DOHH2 (cell line): Measurements from ENCODE around the gene PLXNC1.

Experiments used
- H3F3A ChIP-seq: fragments of 200-600 bp; sonication (generic), shearing (Covaris generic); 2 replicates; pipeline ENCODE4 v1.6.0; 2016; ENCODE audit warnings: antibody characterized with exemption, mild to moderate bottlenecking; ENCODE audit not compliant: control insufficient read depth, insufficient read depth
- H3K27ac ChIP-seq: fragments of 200-600 bp; sonication (generic); 2 replicates; pipeline ENCODE4 v1.5.1; 2014; ENCODE audit warnings: low read depth, mild to moderate bottlenecking, low read length, moderate library complexity
- H3K27me3 ChIP-seq: fragments of 200-600 bp; sonication (generic); 2 replicates; pipeline ENCODE4 v1.6.1; 2014; ENCODE audit warnings: mild to moderate bottlenecking, low read length, mixed read lengths; ENCODE audit not compliant: control insufficient read depth
- H3K36me3 ChIP-seq: fragments of 200-600 bp; sonication (generic); 2 replicates; pipeline ENCODE4 v1.6.1; 2014; ENCODE audit warnings: mild to moderate bottlenecking, low read length, moderate library complexity, mixed read lengths; ENCODE audit not compliant: control insufficient read depth
- H3K4me1 ChIP-seq: fragments of 200-600 bp; sonication (generic); 2 replicates; pipeline ENCODE4 v1.6.1; 2014; ENCODE audit warnings: mild to moderate bottlenecking, low read length, mixed read lengths; ENCODE audit not compliant: control insufficient read depth
- H3K4me2 ChIP-seq: fragments of 200-600 bp; sonication (generic); 2 replicates; pipeline ENCODE4 v1.6.0; 2014; ENCODE audit warnings: mild to moderate bottlenecking, low read length, moderate library complexity
- H3K4me3 ChIP-seq: fragments of 200-600 bp; sonication (generic); 2 replicates; pipeline ENCODE4 v1.5.1; 2014; ENCODE audit warnings: mild to moderate bottlenecking, low read length, mixed read lengths
- H3K79me2 ChIP-seq: fragments of 200-600 bp; sonication (generic); 2 replicates; pipeline ENCODE4 v1.6.1; 2014; ENCODE audit warnings: mild to moderate bottlenecking, low read length, mixed read lengths; ENCODE audit not compliant: control insufficient read depth
- H3K9me2 ChIP-seq: fragments of 200-600 bp; sonication (generic); replicated peaks from 2 replicates; pipeline ENCODE4 v1.6.1; 2014; ENCODE audit warnings: mild to moderate bottlenecking, low read length, mixed read lengths; ENCODE audit not compliant: control insufficient read depth
- H3K9me3 ChIP-seq: fragments of 200-600 bp; sonication (generic); 2 replicates; pipeline ENCODE4 v1.6.1; 2014; ENCODE audit warnings: antibody characterized with exemption, low read length, mixed read lengths; ENCODE audit not compliant: control insufficient read depth, insufficient read depth
- H4K20me1 ChIP-seq: fragments of 200-600 bp; sonication (generic); 2 replicates; pipeline ENCODE4 v1.6.0; 2014; ENCODE audit warnings: low read depth, mild to moderate bottlenecking, antibody characterized with exemption, low read length, moderate library complexity; ENCODE audit not compliant: control insufficient read depth, insufficient read depth
- CTCF ChIP-seq: fragments of 200-600 bp; sonication (generic); IDR thresholded peaks from one replicate; pipeline ENCODE4 v1.5.1; 2014; ENCODE audit warnings: antibody characterized with exemption, mild to moderate bottlenecking, low read depth, low read length; ENCODE audit not compliant: poor library complexity, severe bottlenecking
- EZH2phosphoT487 ChIP-seq: fragments of 200-600 bp; sonication (generic); IDR thresholded peaks from 2 replicates; pipeline ENCODE4 v1.6.1; 2017; ENCODE audit warnings: borderline replicate concordance, mild to moderate bottlenecking, antibody characterized with exemption, low read length, moderate library complexity, mixed read lengths

The PLXNC1 gene

GRCh38 chr12:94285943-94286582 lies 137.7 kb downstream of the PLXNC1 start:
- Histone ChIP-seq H3K9me3 (no peaks in the 10 kb centered on the region), H4K20me1 (no peaks in the 10 kb centered on the region), H3K4me3 (no peak overlapping the region), H3F3A (no peaks in the 10 kb centered on the region), H3K36me3 (no peaks in the 10 kb centered on the region), H3K27me3 (no peaks in the 10 kb centered on the region), H3K4me1 (peaks cover 9% of the 10 kb centered on the region), H3K79me2 (no peaks in the 10 kb centered on the region), H3K9me2 (no peaks in the 10 kb centered on the region), H3K4me2 (no peak overlapping the region), H3K27ac (no peak overlapping the region)
- TF ChIP-seq CTCF = no peak
- no peak for TF ChIP-seq EZH2phosphoT487

GRCh38 chr12:94286583-94287244 lies 138.3 kb downstream of the PLXNC1 start:
- Histone ChIP-seq H3K36me3 (no peaks in the 10 kb centered on the region), H4K20me1 (no peaks in the 10 kb centered on the region), H3K4me3 (no peak overlapping the region), H3K79me2 (no peaks in the 10 kb centered on the region), H3K27me3 (no peaks in the 10 kb centered on the region), H3K4me2 (no peak overlapping the region), H3K9me2 (no peaks in the 10 kb centered on the region), H3K4me1 (peaks cover 9% of the 10 kb centered on the region), H3K27ac (no peak overlapping the region), H3F3A (no peaks in the 10 kb centered on the region), H3K9me3 (no peaks in the 10 kb centered on the region)
- TF ChIP-seq EZH2phosphoT487 = no peak
- no peak for TF ChIP-seq CTCF

- Histone ChIP-seq H3K79me2 (no peaks in the 10 kb centered on the region), H3K9me2 (no peaks in the 10 kb centered on the region), H3K4me3 (no peak overlapping the region), H3K27ac (no peak overlapping the region), H3K4me2 (no peak overlapping the region), H3K4me1 (peaks cover 8% of the 10 kb centered on the region), H4K20me1 (no peaks in the 10 kb centered on the region), H3F3A (no peaks in the 10 kb centered on the region), H3K36me3 (no peaks in the 10 kb centered on the region), H3K27me3 (no peaks in the 10 kb centered on the region), H3K9me3 (no peaks in the 10 kb centered on the region)
- TF ChIP-seq EZH2phosphoT487 (no peak), CTCF (no peak)
Observed at GRCh38 chr12:94287245-94287628, 138.9 kb downstream of the PLXNC1 start.
